ENCODE data around the gene GALT. TPM values are rescaled to one million over a fixed set of nuclear protein-coding genes. Genes with fewer than 3 reads are reported as not detected.

Gene GALT
- total RNA-seq, 4 donors from 2014 or later = 10.3 to 28.4 (median 14.1) TPM

DNA sequence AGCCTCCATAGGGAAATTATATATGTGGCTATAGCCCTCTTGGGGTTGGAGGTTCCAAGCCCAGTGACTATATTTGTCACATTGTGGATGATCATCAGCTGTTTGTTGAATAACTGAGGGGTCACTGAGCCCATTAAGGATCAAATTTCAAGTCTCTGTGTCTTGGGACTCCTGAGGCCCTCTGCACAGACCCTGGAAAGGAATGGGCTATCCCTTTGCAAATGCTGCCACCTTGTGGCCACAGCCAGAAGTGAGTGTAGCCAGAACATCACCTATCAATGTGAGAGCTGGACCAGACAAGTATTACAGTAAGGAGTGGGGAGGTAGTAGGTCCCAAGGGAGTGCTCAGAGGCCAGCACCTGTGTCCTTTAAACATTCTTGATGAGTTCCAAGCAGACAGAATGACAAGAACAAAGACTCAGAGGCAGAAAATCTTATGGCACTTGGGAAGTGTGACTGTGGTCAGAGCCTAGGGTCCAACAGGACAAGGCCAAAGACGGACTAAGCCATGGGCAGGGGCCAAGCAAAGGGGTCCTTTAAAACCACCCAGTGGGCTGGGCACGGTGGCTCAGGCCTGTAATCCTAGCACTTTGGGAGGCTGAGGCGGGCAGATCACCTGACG is 42.8 kb upstream of the GALT start:
- no peaks in the 10 kb centered on the region for H3K36me3 ChIP-seq
- no peak for DNase-seq
- H3K4me1 ChIP-seq = peaks cover 0 to 13% (median 0%) of the 10 kb centered on the region in 3 donors
- 56 to 65% methylated on average over 4 of the region's 4 CpGs for WGBS, 2 donors
- intact Hi-C loops (cut with DNase I) = loop anchor here (5.0 kb wide), 1 partner anchor 56 kb away; no protein-coding TSS in a partner anchor
- no peaks in the 10 kb centered on the region for H3K9me3 ChIP-seq
- TF ChIP-seq POLR2A (IDR thresholded peaks at IDR 0.05) = no peak
- TF ChIP-seq, protein P1, sequence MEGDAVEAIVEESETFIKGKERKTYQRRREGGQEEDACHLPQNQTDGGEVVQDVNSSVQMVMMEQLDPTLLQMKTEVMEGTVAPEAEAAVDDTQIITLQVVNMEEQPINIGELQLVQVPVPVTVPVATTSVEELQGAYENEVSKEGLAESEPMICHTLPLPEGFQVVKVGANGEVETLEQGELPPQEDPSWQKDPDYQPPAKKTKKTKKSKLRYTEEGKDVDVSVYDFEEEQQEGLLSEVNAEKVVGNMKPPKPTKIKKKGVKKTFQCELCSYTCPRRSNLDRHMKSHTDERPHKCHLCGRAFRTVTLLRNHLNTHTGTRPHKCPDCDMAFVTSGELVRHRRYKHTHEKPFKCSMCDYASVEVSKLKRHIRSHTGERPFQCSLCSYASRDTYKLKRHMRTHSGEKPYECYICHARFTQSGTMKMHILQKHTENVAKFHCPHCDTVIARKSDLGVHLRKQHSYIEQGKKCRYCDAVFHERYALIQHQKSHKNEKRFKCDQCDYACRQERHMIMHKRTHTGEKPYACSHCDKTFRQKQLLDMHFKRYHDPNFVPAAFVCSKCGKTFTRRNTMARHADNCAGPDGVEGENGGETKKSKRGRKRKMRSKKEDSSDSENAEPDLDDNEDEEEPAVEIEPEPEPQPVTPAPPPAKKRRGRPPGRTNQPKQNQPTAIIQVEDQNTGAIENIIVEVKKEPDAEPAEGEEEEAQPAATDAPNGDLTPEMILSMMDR (IDR thresholded peaks at IDR 0.05) = peak; percentile 87 to 93 (median 91)
- no peak overlapping the region for H3K4me3 ChIP-seq
- no peaks in the 10 kb centered on the region for H3K27me3 ChIP-seq
- H3K27ac ChIP-seq = no peak overlapping the region

DNA sequence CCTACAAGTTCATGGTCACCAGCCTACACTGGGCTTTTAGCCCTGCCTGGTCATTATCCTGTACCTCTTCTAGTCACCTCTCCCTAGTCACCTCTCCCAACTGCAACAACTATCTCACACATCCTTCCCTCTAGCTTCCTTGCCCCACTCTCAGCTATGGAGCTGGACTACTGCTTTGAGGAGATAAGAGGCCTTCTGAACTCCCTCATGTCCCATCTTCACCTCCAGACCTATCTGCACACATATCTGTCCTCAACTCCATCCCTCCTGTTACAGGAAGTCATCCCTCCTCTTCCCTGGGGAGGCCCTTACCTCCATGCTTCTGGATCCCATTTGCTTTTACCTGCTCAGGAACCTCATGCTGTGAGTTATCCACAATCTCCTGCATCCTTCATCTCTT is 40.3 kb upstream of the GALT start:
- Histone ChIP-seq H3K27me3 (no peaks in the 10 kb centered on the region), H3K9me3 (no peaks in the 10 kb centered on the region), H3K4me1 (peaks cover 10 to 14% (median 12%) of the 10 kb centered on the region in 3 donors), H3K27ac (no peak overlapping the region), H3K36me3 (no peaks in the 10 kb centered on the region), H3K4me3 (no peak overlapping the region)
- TF ChIP-seq, protein P1 (IDR thresholded peaks at IDR 0.05) = no peak
- TF ChIP-seq POLR2A (IDR thresholded peaks at IDR 0.05) = no peak
- intact Hi-C loops (cut with DNase I) = no loop called here
- DNase-seq = no peak

DNA sequence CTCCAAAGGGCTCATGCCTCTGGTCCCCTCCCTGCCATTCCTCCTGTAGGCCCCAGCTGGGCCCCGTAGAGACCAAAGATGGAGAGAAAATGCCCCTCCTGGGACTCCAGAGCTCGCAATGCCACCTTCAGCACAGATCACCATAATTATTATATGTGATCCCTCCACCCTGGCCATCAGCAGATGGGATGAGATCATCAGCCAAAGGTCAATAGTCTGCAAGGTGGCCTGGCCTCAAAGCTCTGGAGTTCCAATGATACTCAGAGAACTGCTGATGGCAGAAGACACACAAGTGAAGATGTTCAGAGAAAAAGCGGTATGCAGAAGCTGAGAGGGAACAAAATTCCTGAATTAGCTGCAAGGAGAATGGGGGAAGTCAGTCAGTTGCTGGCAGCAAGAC is 39.6 kb upstream of the GALT start:
- 74 to 94% methylated on average over 2 to 3 of the region's 3 CpGs for WGBS, 2 donors
- H3K27me3 ChIP-seq = no peaks in the 10 kb centered on the region
- no peak overlapping the region for H3K27ac ChIP-seq
- H3K9me3 ChIP-seq = no peaks in the 10 kb centered on the region
- peaks cover 10 to 17% (median 12%) of the 10 kb centered on the region in 3 donors for H3K4me1 ChIP-seq
- intact Hi-C loops (cut with DNase I) = no loop called here
- TF ChIP-seq, protein P1 (IDR thresholded peaks at IDR 0.05) = no peak
- TF ChIP-seq POLR2A (IDR thresholded peaks at IDR 0.05) = no peak
- H3K36me3 ChIP-seq = no peaks in the 10 kb centered on the region
- no peak overlapping the region for H3K4me3 ChIP-seq
- DNase-seq = no peak

DNA sequence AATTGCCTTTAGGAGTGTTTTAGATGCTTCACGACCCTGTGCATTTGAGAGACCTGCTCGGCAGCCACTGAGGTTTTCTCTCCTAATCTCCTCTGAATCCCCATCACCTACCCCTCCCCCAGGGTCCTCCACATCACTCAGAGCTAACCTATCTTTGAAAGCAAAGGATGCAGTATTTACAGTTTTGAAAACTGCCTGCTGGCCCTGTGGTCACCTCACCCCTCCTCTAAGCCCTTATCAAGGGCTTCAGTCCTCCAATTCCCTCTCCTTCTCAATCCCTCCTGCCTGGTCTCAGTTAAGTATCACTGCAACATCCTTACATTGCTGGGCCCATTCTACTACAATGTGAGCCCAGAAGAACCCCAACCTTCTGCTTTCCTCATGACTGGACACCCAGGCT is 39.1 kb upstream of the GALT start:
- H3K9me3 ChIP-seq = no peaks in the 10 kb centered on the region
- H3K27me3 ChIP-seq = no peaks in the 10 kb centered on the region
- H3K4me3 ChIP-seq = no peak overlapping the region
- no peaks in the 10 kb centered on the region for H3K36me3 ChIP-seq
- H3K4me1 ChIP-seq = peaks cover 10 to 20% (median 12%) of the 10 kb centered on the region in 3 donors
- WGBS, 2 donors = 36 to 45% methylated on average over 2 of the region's 2 CpGs
- no peak for DNase-seq
- intact Hi-C loops (cut with DNase I) = no loop called here
- no peak overlapping the region for H3K27ac ChIP-seq
- TF ChIP-seq POLR2A (IDR thresholded peaks at IDR 0.05) = no peak
- TF ChIP-seq, protein P1 (IDR thresholded peaks at IDR 0.05) = no peak

DNA sequence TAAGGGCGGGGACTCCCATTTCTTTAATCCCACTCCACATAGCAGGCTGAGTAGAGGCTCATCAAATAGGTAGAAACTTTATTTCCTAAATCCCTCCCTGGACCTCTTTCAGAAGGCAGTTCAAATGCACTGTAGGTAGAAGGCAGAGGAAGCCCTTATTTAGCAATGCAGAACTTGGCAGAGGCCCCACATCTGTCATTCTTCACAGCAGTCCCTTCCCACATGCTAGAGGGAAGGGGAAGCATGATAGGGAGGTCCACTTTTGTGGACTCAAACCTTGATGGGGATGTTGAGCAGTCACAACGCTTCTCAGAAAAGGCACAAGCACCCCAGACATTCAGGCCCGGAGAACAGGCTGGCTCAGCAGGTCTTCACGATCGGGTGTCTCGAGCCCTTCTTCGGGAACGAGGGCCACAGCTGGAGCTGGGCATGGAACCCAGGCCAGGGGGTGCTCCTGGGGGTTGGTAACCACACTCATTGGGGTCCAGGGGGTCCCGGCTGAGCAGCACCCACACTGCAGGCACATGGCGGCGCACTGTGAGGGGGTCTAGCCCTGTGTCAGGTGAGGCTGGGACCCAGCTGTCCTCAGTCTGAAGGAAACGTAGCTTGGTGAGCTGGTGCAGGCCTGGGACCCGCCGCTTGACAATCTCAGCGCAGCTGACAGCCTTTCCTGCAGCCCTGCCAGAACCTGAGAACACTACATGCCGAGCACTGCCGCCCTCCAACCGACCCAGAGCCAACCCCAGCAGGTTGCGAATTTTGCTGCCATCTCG is 35.9 kb upstream of the GALT start:
- Histone ChIP-seq H3K9me3 (no peaks in the 10 kb centered on the region), H3K27me3 (no peaks in the 10 kb centered on the region), H3K36me3 (peaks cover 0 to 24% (median 0%) of the 10 kb centered on the region in 3 donors), H3K4me1 (peaks cover 10 to 30% (median 23%) of the 10 kb centered on the region in 3 donors), H3K27ac (peak overlapping the region in 2 of 4 donors; percentile 91 to 96), H3K4me3 (peak overlapping the region; percentile 64 to 91 (median 79))
- intact Hi-C loops (cut with DNase I) = no loop called here
- DNase-seq = no peak
- WGBS, 2 donors = 70 to 79% methylated on average over 8 of the region's 20 CpGs
- no peak for TF ChIP-seq POLR2A (IDR thresholded peaks at IDR 0.05)
- TF ChIP-seq, protein P1 (IDR thresholded peaks at IDR 0.05) = no peak
